Subcutaneous adipose tissue (tissue), 4 donors: Measurements from ENCODE around the gene PMIS2. TPM values are rescaled to one million over a fixed set of nuclear protein-coding genes. Genes with fewer than 3 reads are reported as not detected.

Experiments used
- total RNA-seq, 4 donors: library from RNA; depleted of rRNA; stranded (reverse); fragments of >200 nt; gene quantifications; one replicate each; pipeline ENCODE4 v1.1.0, GENCODE V29; 2016
- TF ChIP-seq, protein P1 (sequence below): fragments of 450-650 bp; IDR thresholded peaks from one replicate; pipeline ENCODE4 v1.5.1; 2016; ENCODE audit warnings: low read depth, mild to moderate bottlenecking, control low read depth, antibody characterized with exemption, moderate library complexity

Gene PMIS2
- total RNA-seq, 4 donors from 2014 or later, result not detected

DNA sequence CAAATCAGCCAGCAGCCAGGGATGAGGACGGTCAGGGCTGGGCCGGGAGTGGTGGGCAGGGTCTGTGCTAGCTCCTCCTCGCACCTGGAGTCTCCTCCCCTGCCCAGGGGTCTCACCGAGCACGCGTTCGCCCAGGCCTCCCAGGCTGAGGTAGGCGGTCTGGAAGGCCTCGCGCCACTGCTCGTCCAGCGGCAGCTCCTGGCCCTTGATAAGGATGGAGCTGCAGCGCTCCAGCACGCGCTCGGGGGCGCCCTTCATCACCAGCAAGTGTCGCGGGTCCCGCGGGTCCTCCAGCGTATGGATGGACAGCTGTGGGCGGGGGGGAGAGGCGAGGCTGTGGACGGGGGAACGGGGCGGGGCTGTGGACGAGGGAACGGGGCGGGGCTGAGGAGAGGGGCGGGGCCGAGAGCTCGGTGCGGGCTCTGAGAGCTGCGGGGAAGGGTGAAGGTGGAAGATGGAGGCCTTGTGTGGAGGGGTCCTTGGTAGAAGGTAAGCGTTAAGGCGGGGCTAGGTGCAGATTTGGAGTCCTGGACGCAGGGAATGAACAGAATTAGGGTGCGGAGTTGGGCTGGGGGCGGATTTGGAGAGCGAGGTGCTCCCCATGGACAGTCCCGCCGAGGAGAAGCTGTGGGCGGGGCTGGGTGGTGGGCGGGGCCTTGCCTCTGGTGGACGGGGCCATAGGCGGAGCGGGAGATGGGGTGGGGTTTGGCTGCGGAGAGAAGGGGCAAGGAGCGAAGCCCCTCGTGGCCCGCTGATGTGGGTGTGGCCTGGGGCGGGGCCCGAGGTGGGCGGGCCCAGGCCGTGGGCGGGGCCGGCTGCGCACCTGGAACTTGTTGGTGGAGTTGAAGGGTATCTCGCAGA lies 28.2 kb upstream of the PMIS2 start:
- TF ChIP-seq, protein P1, sequence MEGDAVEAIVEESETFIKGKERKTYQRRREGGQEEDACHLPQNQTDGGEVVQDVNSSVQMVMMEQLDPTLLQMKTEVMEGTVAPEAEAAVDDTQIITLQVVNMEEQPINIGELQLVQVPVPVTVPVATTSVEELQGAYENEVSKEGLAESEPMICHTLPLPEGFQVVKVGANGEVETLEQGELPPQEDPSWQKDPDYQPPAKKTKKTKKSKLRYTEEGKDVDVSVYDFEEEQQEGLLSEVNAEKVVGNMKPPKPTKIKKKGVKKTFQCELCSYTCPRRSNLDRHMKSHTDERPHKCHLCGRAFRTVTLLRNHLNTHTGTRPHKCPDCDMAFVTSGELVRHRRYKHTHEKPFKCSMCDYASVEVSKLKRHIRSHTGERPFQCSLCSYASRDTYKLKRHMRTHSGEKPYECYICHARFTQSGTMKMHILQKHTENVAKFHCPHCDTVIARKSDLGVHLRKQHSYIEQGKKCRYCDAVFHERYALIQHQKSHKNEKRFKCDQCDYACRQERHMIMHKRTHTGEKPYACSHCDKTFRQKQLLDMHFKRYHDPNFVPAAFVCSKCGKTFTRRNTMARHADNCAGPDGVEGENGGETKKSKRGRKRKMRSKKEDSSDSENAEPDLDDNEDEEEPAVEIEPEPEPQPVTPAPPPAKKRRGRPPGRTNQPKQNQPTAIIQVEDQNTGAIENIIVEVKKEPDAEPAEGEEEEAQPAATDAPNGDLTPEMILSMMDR, result no peak

DNA sequence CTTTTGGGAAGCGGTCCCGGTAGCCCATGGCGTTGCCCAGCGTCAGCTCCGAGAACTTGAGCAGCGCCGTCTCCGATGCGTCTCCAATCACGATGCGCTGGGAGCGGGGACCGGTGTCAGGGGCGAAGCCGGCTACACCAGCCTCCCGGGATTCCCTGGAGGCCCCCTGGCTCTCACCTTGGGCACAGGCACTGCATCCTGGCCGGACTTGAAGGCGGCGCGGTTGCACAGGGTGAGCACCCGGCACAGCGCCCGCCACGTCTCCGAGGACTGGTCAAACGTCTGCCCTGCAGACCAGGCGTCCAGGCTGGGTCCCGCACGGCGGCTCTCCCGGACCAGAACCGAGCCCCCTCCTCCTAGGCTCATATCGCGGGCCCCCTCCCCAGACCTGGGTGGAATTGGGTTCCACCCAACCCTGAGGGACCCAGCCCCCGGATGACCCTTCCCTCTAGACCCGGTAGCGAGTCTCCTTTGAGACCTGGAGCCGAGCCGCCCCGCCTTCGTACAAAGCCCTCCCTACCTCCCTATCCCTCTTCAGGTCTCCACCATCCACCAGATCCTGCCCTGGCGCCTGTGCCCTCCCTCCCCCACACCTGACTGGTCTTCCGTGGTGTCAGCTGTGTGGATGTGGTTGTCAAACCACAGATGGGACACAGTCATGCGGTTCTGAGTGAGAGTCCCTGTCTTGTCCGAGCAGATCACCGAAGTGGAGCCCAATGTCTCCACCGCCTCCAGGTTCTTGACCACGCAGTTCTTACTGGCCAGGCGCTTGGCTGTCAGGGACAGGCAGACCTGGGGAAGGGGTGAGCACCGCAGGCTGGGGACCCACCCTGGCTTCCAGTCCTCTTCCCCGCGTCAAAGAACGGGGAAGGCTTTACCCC lies 27.3 kb upstream of the PMIS2 start:
- TF ChIP-seq, protein P1, result no peak

DNA sequence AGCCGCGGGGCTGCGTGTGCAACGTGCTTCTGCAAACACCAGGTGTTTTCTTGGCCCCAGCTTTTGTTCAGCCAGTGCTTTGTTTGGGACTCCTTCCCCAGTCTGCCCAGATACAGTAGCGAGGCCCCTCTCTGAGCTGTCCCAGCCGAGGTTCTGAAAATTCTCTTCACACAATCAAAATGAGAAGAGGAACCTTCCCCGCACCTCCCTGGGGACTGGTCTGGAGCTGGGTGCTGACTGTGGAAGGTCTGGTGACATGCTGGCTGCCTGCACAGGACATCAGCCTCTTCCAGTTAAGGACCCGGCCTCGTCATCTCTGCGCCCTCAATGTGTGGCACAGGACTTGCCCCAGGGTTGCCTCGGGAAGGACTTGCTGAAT lies 26.7 kb upstream of the PMIS2 start:
- TF ChIP-seq, protein P1, result no peak

DNA sequence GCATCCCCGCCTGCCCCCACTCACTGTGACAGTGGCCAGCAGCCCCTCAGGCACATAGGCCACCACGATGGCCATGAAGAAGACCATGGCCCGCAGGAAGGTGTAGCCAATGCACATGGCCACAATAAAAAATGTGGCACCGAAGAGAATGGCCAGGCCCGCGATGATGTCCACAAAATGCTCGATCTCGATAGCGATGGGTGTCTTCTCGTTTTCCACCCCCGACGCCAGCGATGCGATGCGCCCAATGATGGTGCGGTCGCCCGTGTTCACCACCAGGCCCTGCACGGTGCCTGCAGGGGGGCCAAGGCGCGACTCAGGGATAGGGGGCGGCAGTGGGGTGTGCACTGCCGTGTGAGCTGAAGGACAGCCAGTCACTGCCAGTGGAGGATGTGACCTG lies 26.2 kb upstream of the PMIS2 start:
- TF ChIP-seq, protein P1, result no peak

DNA sequence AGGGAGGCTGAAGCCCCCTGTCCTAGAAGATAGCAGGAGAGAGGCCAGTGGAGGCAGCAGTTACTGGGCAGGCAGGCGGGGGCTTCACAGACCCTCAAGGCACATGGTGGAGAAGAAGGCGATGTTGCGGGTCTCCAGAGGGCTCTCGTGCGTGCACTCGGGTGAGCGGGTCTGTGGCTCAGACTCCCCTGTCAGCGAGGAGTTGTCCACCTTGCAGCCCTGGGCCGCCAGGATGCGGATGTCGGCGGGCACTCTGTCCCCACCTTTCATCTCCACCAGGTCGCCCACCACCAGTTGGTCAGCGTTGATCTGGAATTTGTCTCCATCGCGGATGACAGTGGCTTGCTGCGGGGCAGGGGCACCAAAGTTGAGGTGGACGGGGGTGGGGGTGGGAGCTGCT lies 25.7 kb upstream of the PMIS2 start:
- TF ChIP-seq, protein P1, result no peak

DNA sequence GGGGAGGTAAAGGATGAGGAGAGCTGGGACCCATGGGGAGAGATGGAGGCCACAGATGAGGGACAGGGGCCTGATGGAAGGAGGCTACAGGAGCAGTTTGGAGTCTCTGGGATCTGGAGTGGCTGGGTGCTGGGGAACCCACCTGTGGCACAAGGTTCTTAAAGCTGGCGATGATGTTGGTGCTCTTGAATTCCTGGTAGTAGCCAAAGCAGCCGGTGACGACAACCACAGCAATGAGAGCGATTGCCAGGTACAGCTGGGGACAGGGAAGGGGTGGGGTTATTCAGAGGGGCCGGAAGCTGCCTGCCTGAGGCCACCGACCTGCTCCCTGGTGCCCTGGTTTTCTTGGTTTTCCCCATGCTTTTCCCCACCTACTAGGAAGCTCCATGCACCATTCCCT lies 25.3 kb upstream of the PMIS2 start:
- TF ChIP-seq, protein P1, result no peak

DNA sequence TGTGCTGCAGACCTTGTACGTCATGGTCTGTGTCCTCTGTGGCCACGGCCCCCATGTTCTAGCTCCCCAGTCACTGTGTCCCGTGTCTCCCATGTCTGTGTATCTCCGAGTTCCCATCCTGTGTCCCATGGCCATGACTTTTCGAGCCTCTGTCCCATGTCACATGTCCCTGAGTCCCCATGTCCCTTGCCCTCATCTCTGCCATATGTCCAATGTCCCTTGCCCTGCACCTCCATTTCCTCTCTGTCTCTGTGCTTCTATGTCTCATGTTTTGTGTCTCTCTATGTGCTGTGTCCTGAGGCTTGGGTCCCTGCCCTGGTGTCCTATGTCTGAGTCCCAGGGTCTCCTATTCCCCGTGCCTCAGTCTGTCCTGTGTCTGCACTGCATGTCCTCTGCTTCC lies 24.5 kb upstream of the PMIS2 start:
- TF ChIP-seq, protein P1, result no peak
